ENCODE measurements around the gene ZNF688.

ZNF688 gene

DNA sequence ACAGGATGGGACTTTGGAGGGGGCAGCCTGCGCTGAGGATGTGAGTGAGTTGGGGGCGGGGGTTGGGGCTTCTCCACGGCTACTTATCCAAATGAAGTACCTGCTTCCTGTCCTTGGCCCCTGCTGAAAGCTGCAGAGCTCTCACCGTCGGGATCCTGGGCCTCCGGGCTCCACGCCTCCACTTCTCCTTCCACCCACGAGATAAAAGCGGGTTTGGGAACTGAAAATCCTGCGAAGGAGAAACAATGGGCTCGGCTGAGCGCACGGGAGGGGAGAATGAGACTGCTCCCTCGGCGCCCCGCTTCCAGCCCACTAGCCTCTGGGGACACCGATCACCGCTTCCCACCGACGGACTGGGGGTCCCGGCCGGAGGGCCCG, 13.5 kb upstream of the ZNF688 start:
- DNase-seq: no peak

DNA sequence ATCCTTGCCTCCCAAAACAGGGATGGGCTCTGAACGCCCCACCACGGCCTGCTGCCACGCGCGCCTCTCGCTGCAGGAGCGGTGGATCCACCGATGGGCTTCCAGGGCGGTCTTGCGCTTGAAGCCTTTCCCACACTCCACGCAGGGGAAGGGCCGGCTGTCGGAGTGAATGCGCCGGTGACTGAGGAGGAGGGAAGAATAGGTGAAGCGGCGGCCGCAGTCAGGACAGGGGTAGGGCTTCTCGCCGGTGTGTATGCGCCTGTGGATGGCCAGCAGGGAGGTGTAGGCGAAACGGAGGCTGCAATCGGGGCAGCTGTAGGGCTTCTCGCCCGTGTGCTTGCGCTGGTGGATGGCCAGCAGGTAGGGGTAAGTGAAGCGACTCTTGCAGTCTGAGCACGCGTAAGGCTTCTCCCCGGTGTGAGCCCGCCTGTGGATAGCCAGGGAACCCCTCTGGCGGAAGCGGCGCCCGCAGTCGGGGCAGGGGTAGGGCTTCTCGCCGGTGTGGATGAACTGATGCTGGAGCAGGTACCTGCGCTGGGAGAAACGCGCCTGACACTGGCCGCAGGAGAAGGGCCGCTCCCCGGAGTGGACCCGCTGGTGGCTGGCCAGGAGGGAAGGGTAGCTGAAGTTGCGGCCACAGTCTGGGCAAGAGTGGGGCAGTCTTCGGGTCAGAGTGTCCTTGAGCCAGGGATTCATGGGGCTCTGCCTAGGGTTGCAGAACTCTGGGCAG, 11.3 kb upstream of the ZNF688 start:
- no peak for DNase-seq

DNA sequence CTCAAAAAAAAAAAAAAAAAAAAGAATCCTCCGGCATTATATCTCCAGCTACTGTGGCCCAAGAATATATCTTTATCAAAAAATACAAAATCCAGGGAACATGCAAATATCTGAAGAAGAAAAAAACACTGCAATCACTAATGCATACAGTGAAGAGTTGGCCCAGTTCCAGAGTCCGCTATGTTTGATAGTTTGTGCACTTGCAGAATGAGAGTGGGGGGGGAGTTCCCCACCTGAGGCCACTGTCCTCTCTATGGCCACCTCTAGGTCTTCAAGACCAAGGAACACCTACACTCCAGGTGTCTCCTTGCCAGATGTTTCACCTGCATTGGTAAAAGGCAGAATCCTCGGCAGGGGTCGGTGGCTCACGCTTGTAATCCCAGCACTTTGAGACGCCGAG, 9.9 kb upstream of the ZNF688 start:
- no peak for DNase-seq

DNA sequence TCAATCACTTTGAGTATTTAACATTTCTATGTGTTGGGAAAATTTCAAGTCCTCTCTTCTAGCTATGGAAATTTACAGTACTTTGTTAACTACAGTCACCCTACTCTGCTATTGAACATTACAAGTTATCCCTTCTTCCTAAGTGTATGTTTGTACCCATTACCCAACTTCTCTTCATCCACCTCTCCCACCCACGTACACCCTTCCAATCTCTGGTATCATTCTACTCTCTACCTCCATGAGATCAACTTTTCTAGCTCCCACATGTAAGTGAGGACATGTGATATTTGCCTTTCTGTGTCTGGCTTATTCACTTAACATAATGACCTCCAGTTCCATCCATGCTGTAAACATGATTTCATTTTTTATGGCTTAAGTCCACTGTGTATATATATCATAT, 3.2 kb upstream of the ZNF688 start:
- no peak for DNase-seq

DNA sequence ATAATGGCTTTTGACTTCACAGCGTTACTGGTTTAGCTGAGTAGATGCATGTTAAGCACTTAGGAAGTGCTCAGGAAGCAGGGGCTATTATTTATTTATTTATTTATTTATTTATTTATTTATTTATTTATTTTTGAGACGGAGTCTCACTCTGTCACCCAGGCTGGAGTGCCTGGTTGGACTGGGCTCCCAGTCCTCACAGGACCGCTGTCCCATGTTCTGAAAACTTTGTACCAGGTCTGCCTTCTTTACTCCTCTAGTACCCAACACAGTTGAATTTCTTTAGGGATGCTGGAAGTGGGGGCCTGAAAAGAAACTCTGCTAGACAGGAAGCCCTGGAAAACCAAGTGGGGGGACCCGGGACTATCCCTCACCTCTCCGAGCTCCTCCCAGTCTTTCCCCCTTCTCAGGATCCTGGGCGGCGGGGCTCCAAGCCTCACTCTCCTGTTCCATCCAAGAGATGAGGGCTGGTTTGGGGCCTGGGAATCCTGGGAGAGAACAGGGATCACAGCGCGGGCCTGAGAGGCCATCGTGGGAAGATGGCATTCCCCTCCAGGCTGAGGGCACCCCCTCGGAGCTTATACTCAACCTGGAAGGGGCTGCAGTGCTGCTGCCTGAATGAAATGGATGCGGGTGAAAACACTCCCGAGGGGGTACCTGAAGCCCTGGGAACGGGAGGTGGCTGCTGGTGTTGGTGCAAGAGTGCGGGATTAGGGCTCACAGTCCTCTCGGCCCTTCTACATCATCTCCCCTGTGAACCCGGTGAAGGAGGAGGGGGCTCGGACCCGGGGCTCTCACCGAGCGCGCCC, 674 bp downstream of the ZNF688 start:
- no peak for DNase-seq

DNA sequence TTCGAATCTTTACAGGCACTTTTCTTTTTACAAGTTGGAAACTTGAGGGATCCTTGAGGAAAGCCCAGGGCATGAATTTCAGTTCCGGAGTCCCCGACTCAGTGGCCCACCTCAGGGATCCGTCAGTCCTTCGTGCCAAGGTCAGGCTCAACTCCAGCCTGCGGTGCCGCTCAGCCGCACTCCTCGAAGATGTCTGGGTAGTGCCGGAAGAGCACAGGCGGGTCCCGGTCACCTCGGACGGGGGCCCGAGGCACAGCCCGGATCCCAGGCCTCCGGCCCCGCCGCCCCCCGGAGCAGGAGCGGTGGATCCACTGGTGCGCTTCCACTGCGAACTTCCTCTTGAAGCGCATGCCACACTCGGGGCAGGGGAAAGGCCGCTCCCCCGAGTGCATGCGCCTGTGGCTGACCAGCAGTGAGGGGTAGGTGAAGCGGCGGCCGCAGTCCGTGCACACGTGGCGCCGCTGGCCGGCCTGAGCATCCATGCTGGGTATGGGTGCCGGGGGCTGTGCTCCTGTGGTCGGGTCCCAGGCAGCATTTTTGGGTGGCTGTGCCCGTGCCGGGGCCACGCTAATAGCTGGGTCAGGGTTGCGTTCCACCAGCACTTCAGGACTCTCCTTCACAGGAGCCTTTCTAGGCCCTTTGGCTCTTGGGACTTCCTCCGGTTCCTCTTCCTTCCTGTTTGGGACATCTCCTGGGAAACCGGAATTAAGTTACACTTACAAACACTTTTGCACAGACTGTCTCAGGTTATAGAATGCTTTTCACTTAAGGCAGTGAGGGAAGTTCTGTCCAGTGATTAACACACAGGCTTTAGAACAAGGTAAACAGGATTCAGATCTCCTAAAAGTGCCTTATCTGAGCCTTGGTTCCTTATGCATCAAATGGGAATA, 1.5 kb downstream of the ZNF688 start:
- DNase-seq: no peak

DNA sequence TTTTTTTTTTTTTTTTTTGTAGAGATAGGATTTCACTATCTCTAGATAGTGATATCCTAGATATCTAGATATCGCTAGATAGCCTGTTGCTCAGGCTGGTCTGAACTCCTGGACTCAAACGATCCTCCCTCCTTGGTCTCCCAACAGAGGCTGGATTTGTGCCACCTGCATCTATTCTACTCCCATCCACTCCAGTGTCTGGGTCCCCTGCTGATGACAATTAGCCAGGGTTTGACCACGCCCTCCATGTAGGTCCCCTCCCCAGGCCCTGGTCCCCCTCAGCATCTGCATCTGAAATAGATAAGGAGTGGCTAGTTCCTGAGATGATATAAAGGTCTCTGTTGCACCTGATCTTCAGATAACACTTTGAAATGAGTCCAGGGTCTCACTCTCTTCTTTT, 2.2 kb downstream of the ZNF688 start:
- no peak for DNase-seq

DNA sequence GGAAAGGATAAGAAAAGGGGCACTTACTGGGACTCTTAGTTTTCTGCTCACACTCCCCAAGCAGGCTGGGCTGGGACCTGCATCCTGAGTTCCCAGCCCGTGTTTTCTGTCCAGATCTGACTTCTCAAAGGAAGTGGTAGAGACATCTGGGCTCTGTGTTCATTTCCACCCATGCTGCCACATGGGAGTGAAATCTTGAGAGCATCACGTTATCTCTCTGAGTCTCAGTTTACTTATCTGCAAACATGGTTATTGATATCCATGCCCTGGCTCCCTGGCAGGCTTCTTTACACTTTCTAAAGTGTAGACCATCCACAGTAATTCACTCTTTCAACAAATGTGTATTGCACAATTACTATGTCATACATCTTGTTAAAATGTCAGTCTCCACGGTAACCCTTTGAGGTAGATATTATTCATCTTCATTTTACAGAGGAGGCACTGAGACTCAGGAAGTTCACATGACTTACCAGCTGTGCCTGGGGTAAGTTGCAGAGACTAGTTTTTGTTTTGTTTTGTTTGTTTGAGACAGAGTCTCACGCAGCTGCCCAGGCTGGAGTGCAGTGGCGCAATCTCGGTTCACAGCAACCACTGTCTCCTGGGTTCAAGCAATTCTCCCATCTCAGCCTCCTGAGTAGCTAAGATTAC, 3.4 kb downstream of the ZNF688 start:
- DNase-seq: peak in 1 of 2 experiments; percentile 33

DNA sequence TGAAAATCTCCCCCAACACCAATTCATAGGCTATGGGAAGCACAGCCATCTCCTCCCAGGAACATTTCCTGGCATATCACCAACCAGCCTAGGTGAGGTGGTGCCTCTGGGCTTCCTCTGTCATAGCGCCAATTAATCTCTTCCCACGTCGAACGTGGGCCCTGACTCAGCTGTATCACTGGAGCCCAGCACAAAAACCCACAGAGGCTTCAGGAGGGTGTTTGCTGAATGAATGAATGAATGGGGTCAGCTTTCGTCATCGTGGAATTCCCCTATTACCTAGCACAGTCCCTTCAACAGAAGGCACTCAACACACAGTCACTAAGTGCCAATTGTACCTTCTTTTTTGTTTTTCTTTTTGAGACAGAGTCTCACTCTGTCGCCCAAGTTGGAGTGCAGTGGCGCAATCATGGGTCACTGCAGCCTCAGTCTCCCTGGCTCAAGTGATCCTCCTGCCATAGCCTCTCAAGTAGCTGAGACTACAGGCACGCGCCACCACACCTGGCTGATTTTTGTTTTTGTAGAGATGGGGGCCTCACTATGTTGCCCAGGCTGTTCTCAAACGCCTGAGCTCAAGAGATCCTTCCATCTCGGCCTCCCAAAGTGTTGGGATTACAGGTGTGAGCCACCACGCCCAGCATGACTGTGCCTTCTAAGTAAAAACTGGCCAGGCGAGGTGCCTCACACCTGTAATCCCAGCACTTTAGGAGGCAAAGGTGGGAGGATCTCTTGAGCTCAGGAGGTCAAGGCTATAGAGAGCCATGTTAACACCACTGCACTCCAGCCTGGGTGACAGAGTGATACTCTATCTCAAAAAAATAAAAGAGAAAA, 4.1 kb downstream of the ZNF688 start:
- DNase-seq: no peak

DNA sequence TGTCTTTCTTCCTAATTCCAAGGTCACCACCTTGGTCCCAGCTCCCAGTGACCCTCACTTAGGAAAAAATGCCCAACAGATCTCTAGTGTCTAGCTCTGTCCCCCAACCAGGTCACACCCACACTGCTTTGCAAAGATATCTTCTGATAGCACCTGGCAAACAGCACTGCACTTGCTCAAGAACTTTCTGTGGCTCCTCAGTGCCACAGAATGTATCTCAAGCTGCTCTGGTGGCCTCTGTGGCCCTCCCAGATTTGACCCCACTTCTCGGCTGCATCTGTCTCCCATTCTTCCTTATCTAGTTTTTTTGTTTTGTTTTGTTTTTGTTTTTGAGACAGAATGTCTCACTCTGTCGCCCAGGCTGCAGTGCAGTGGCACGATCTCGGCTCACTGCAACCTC, 5.0 kb downstream of the ZNF688 start:
- DNase-seq: no peak

DNA sequence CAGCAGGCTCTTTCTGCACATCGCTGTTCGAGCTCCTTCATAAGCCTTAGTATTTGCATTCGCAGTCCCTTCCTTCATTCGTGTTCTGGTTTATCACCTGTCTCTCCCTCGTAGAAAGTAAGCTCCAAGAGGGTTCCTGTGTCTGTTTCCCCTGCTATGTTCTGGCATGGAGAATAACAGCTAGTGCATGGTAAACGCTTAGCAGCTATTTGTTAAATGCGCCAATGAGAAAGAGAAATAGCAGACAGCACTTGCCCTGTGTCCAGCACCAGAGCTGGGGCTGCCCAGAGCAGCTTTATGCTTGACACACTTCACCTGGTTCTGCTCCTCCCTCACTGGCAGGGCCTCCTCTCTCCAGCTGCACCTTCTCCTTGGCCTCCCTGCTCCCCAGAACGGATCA, 5.5 kb downstream of the ZNF688 start:
- DNase-seq: no peak

DNA sequence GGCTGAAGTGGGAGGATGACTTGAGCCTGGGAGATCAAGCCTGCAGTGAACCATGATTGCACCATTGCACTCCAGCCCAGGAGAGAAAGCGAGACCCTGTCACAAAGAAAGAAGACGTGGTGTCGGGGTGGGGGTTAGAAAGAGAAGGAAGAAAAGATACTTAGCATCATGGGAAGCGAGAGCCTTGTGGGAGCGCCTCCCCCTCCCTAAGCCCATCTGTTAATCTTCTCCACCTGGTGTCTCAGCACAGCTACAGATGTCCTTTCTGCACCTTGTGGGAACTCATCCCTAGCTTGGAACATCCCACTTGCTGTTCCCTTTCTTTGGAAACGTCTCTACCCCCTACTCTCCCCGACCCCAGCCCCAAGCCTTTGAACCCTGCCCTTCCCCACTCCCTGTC, 6.0 kb downstream of the ZNF688 start:
- no peak for DNase-seq

DNA sequence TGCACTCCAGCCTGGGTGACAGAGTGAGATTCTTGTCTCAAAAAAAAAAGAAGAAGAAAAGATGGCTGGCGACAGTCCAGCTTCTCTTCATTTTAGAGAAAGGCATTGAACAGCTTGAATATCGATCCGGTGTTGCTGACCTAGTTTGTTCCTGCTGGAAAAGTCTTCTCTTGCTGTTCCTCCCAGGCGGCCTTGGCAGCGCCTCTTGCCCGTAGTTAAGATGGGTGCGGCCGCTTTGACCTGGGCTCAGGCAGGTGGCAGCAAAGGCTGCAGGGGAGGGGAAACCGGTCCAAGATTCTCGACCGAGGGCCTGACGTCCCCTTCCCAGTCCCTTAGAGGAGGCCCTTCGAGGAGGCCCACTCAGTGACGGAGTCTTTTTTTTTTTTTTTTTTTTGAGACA, 9.5 kb downstream of the ZNF688 start:
- DNase-seq: no peak

DNA sequence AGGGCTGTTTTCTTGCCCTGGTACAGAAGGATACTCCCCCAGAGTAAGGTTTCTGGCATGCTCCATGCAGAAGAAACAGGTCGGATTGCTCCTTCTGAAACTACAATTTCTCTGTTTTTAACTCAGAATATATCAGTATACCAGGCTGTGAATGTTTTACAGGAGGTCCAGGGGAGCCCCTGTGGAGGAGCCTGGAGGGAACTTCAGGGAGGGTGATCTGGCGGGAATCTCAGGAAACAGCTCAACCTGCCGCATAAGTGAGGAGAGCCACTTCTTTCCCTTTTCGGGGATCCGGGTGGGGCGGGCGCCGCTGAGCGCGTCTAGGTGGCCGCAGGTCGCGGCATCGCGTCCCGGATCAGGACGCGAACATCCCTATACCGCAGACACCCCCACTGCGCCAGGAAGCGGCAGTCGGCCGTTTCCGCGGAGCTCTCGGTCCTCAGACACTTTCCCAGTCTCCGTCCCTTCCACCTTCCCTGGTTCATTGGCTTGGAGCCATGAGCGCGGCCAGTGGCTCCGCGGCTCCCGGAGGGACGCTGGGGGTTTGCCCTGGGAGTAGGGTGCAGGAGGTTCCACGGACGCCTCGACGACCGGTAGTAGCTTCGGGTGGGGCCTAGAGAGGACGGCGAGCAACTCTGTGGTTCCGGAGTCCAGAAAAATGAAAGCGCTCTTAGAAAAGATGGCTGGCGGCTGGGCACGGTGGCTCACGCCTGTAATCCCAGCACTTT, 10.3 kb downstream of the ZNF688 start:
- no peak for DNase-seq

DNA sequence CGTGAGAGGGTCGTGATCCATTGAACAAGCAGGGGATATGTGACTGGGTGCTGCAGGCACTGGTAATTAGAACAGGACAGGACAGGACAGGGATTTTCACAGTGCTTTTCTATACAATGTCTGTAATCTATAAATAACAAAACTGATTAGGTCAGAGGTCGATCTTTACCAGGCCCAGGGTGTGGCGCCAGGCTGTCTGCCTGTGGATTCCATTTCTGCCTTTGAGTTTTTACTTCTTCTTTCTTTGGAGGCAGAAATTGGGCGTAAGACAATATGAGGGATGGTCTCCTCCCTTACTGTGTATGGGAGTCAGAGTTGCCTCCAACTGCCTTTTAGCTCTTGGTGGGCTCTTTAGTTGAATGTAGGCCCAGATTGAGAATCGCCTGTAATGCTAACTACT, 11.8 kb downstream of the ZNF688 start:
- no peak for DNase-seq

DNA sequence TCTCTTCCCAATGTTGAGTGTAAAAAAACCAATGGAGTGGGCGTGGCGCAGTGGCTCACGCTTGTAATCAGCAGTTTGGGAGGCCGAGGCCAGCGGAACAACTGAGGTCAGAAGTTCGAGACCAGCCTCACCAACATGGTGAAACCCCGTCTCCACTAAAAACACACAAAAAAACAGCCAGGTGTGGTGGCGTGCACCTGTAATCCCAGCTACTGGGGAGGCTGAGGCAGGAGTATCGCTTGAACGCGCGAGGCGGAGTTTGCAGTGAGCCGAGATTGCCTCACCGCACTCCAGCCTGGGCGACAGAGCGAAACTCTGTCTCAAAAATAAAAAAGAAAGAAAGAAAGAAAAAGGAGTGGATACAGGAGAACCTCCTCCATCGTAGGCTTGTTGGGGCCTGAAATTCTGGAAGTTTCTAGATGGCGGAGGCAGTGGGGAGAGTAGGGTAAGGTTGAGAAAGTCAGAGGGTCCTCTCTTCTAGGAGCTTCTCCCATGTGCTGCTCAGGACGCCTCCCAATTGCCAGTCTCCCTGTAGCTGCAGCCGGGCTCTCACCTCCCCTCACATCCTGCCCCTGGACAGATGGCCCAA, 12.6 kb downstream of the ZNF688 start:
- no peak for DNase-seq

DNA sequence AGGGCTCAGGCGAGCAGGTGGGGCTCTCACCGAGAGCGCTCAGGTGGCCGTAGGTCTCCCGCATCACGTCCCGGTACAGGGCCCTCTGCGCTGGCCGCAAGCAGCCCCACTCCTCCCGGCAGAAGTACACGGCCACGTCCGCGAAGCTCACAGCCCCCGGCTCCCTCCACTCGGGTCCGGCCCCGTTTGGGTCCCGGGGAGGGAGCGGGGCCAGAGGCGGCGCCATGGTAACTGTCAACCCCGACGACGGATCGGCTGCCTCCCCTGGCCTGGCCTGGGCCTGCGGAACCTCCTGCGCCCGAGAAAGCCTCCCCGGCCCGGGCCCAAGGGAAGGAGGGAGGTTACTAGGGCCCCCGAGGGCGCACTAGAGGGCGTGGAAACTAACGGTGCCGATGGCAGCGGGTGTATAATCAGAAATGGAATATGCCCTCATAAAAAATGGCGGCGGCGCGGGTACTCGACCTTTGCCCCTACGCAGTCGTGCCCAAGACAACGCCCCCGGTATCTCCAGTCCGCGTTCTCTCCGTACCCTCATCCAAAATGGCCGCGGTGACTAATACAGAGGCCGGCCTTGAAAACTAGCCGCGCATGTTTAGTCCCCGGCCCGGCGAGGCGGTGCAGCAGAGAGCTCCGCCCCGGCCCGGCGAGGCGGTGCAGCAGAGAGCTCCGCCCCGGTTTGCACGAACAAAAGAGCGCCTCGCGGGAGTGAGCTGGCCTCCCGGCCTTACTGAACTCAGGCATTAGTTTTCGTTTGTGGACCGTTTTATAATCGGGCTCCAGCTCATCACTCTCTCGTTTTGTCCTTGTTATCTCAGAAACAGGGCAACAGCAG, 13.3 kb downstream of the ZNF688 start, which contains the start of gene ZNF764:
Gene ZNF764 (minus strand): TSS at position 418 of the 832 bp plus-strand sequence. CDS start 192 bp downstream, at position 226.
- peak; percentile 94 to 95 for DNase-seq

DNA sequence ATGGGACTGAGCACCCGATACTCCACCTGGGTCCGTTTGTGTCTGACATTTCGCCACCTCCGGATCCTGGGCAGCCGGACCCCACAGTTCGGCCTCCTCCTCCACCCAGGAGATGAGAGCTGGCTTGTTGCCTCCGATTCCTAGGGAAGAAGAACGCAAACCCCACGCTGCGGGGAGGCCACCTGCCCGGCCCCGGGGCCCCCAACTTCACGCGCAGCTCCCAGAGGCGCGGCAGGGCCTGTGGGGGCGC, 13.9 kb downstream of the ZNF688 start:
- DNase-seq: no peak

DNA sequence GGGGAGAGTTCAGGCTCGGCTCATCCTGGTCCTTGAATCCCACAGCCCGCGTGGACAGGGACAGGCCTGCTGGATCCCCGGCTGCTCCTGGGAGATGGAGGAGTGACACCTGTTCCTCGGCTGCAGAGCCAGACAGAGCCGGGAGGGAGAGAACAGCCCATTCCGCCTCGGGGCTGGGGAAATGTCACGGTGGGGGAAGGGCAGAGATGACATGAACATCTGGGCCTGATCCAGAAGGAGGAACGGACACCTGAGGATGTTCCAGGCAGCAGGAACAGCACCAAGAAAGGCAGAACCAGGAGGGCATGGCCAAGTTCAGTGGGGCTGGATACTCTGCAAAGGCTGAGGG, 15.4 kb downstream of the ZNF688 start:
- DNase-seq: no peak
